K562 (cell line): Measurements from ENCODE around the gene IFNA7. TPM values are rescaled to one million over a fixed set of nuclear protein-coding genes. Genes with fewer than 3 reads are reported as not detected.

Source experiments
- ATAC-seq: fragments of 200-7000 bp; cut with Tn5 transposase; 3 replicates; pipeline ENCODE4 v1.9.1; 2020; ENCODE audit warnings: moderate library complexity
- BruUV-seq: library from RNA; stranded (reverse); fragments of 400-500 nt; replicated peaks from 2 replicates; lab custom pipeline; 2021; lab: Mats Ljungman, UMichigan
- CTCF ChIA-PET: fragments of 300-600 bp; formaldehyde crosslinking; extraction: SDS; loops from one replicate; lab custom pipeline; 2021; ENCODE audit warnings: low intra/inter-chr PET ratio; lab: Yijun Ruan, JAX
- POLR2A ChIA-PET: fragments of 300-600, 350-650 bp; sonication (Branson Sonifier 250); formaldehyde crosslinking; extraction: SDS; loops from one replicate; lab custom pipeline; 2021; ENCODE audit warnings: antibody characterized with exemption, inconsistent platforms; lab: Yijun Ruan, JAX
- DNase-seq, 4 experiments: peaks; one replicate each; pipeline versions ENCODE4 v3.0.0 to v3.0.0-alpha.2; 2011 to 2018; ENCODE audit warnings: low spot score in 3 of 4, mixed read lengths in 3 of 4; ENCODE audit errors: extremely low read depth in 1 of 4
- FAIRE-seq: peaks from 2 replicates; lab custom pipeline; 2011; peaks lifted over from hg19 to GRCh38; lab: Jason Lieb, UNC
- H2AFZ ChIP-seq: 2 replicates; pipeline ENCODE4 v1.6.0; 2011; ENCODE audit warnings: low read depth, low read length, control low read depth, inconsistent platforms
- H3K27ac ChIP-seq: fragments of 200-600 bp; 3 replicates; pipeline ENCODE4 v1.8.0; 2011; ENCODE audit warnings: low read depth, mild to moderate bottlenecking, control low read depth, inconsistent platforms, low read length, moderate library complexity, mixed read lengths; ENCODE audit errors: extremely low read depth
- H3K27me3 ChIP-seq, 2 experiments: fragments of 300-600 bp in 1 of 2; 2 replicates in 1 of 2; 3 replicates in 1 of 2; pipeline versions ENCODE4 v1.6.0 to v1.8.0; 2011; ENCODE audit warnings: inconsistent platforms in 2 of 2, low read length in 2 of 2, mild to moderate bottlenecking in 1 of 2, mixed read lengths in 1 of 2, moderate library complexity in 1 of 2; ENCODE audit not compliant: control insufficient read depth in 2 of 2, insufficient read depth in 2 of 2
- H3K36me3 ChIP-seq: fragments of 300-600 bp; 3 replicates; pipeline ENCODE4 v1.8.0; 2011; ENCODE audit warnings: mild to moderate bottlenecking, low read length, inconsistent platforms; ENCODE audit not compliant: control insufficient read depth, insufficient read depth
- H3K4me1 ChIP-seq, 2 experiments: fragments of 200-600 bp in 1 of 2; replicated peaks in 1 of 2; 2 replicates in 1 of 2; 3 replicates in 1 of 2; pipeline versions ENCODE4 v1.5.1 to v1.8.0; 2011; ENCODE audit warnings: inconsistent platforms in 2 of 2, low read length in 2 of 2, mild to moderate bottlenecking in 1 of 2, mixed read lengths in 1 of 2, moderate library complexity in 1 of 2; ENCODE audit not compliant: control insufficient read depth in 2 of 2, insufficient read depth in 2 of 2
- H3K4me2 ChIP-seq: 2 replicates; pipeline ENCODE4 v1.6.1; 2011; ENCODE audit warnings: low read length, control low read depth, inconsistent platforms, mixed read lengths; ENCODE audit not compliant: insufficient read depth
- H3K4me3 ChIP-seq: fragments of 200-600 bp; sonication (generic), shearing (Covaris generic); 2 replicates; pipeline ENCODE4 v1.5.1; 2016; ENCODE audit warnings: control low read depth, inconsistent platforms
- H3K79me2 ChIP-seq: fragments of 200-600 bp; 3 replicates; pipeline ENCODE4 v1.8.0; 2011; ENCODE audit warnings: low read length, inconsistent platforms; ENCODE audit not compliant: control insufficient read depth, insufficient read depth
- H3K9ac ChIP-seq, 2 experiments: 2 replicates each; pipeline versions ENCODE4 v1.6.0 to v1.6.1; 2011; ENCODE audit warnings: low read depth in 2 of 2, low read length in 2 of 2, control low read depth in 1 of 2, inconsistent platforms in 1 of 2, mild to moderate bottlenecking in 1 of 2, mixed read lengths in 1 of 2; ENCODE audit not compliant: insufficient read depth in 1 of 2
- H3K9me1 ChIP-seq: one replicate; pipeline ENCODE4 v1.6.0; 2011; ENCODE audit warnings: inconsistent platforms, mild to moderate bottlenecking, low read length, moderate library complexity; ENCODE audit not compliant: control insufficient read depth, insufficient read depth
- H3K9me3 ChIP-seq: replicated peaks from 2 replicates; pipeline ENCODE4 v1.5.1; 2011; ENCODE audit warnings: low read depth, low read length, inconsistent platforms; ENCODE audit not compliant: control insufficient read depth, insufficient read depth
- H4K20me1 ChIP-seq: replicated peaks from 2 replicates; pipeline ENCODE4 v1.6.1; 2011; ENCODE audit warnings: low read length, inconsistent platforms, mixed read lengths; ENCODE audit not compliant: control insufficient read depth, insufficient read depth
- EP300 ChIP-seq: IDR thresholded peaks from 2 replicates; pipeline ENCODE4 v1.6.1; 2012; ENCODE audit warnings: low read length, improper control_type of control experiment
- MCM2 ChIP-seq: fragments of 450-650 bp; IDR thresholded peaks from 2 replicates; pipeline ENCODE4 v1.6.1; 2017; ENCODE audit warnings: low read depth, mild to moderate bottlenecking
- PYGO2 ChIP-seq: fragments of 450-650 bp; IDR thresholded peaks from 2 replicates; pipeline ENCODE4 v1.6.1; 2016; ENCODE audit warnings: mild to moderate bottlenecking, missing genetic modification characterization, moderate library complexity, missing compliant biosample characterization
- SREBF1 ChIP-seq: fragments of 150-350 bp; IDR thresholded peaks from 2 replicates; pipeline ENCODE4 v1.6.1; 2014; ENCODE audit warnings: antibody characterized with exemption, low read depth, low read length, borderline replicate concordance
- WGBS: fragments of 100-300 bp; shearing (Covaris generic); methylation state at CpG from one replicate; pipeline ENCODE4 v1.1.6; 2016; ENCODE audit warnings: low coverage, mixed read lengths; ENCODE audit not compliant: insufficient coverage; ENCODE audit errors: missing lambda C conversion rate; 5-methylcytosine and 5-hydroxymethylcytosine counted together
- in situ Hi-C: fragments of 300-500 bp; cut with MboI; formaldehyde crosslinking; loops from 4 replicates; pipeline ENCODE4 v1.15.0; 2018; ENCODE audit warnings: inconsistent platforms, mixed read lengths
- intact Hi-C: fragments of 100-400 bp; cut with micrococcal nuclease; formaldehyde crosslinking; loops from 2 replicates; pipeline ENCODE4 v1.14.2; 2022
- polyA plus RNA-seq, 8 experiments: library from polyadenylated mRNA; depleted of rRNA in 4 of 8; stranded (reverse) in 5 of 8; unstranded in 3 of 8; fragments of >200 nt; fragmentation: Nextera tagmentation in 2 of 8; fragmentation: Illumina TruSeq in 1 of 8; extraction: Ambion mirVana in 2 of 8; extraction: Trizol in 1 of 8; gene quantifications; 2 replicates each; pipeline versions ENCODE4 v1.2.1 to v1.2.3, GENCODE V29; 2011 to 2014; ENCODE audit warnings: inconsistent platforms in 1 of 8, missing spikeins in 1 of 8
- total RNA-seq, 7 experiments: library from RNA; depleted of rRNA in 6 of 7; stranded (reverse); fragments of >200 nt in 6 of 7; fragmentation: Illumina TruSeq in 2 of 7; extraction: Trizol in 2 of 7; gene quantifications; 2 replicates each; pipeline versions ENCODE4 v1.2.1 to v1.2.3, GENCODE V29; 2011 to 2021; ENCODE audit warnings: low replicate concordance in 1 of 7
- TF ChIP-seq, protein P1 (sequence below): fragments of 450-650 bp; conservative IDR thresholded peaks from 2 replicates; pipeline ENCODE4 v1.6.1; 2016; ENCODE audit warnings: missing genetic modification characterization, low read depth, mild to moderate bottlenecking, control low read depth, missing compliant biosample characterization
- TF ChIP-seq, protein P2 (sequence below), 2 experiments: IDR thresholded peaks in 1 of 2; conservative IDR thresholded peaks in 1 of 2; 2 replicates each; pipeline ENCODE4 v1.6.1; 2016; ENCODE audit warnings: low read depth in 2 of 2, mild to moderate bottlenecking in 1 of 2, missing compliant biosample characterization in 1 of 2, missing genetic modification characterization in 1 of 2, moderate library complexity in 1 of 2
- TF ChIP-seq, protein P3 (sequence below): fragments of 250-450 bp; sonication (Bioruptor Pico); IDR thresholded peaks from 2 replicates; pipeline ENCODE4 v1.8.0; 2021; ENCODE audit warnings: mild to moderate bottlenecking, moderate library complexity

IFNA7 gene
- total and polyA plus RNA-seq, 9 of the 15 experiments (the other 6 are each of a cell fraction or from before 2014, with no cell fraction given) = not detected

DNA sequence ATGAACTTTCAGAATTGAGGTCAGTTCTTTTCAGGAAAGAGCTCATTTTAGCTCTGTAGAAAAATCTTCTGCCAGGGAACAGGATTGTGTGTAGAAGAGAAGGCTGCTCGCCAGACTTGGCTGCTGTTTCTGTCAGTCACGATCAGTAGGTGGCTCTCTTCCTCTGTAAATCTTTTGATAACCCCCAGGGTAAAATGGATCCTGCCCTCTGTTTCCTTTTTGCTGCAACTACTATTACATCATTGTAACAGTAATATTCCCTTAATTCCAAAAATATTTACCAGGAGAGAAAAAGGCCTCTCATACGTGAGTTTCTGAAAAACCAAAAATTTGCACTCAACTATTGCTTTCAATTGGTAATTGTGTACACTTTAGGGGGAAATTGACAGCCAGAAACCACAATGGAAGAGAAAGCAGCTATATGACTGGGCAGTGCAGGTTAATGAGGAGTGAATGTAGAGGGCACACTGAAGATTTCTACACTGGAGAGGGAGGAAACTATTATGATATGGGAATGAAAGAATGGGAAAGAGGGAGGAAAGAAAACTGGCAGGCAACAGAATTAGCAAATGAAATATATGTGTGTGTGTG is 47.9 kb downstream of the IFNA7 start:
- DNase-seq = no peak
- CTCF ChIA-PET = no interaction called here

More for the DNA sequence above, 47.9 kb downstream of the IFNA7 start:
- H3K27me3 ChIP-seq = no peaks in the 10 kb centered on the region
- ATAC-seq = no peak
- no peak for FAIRE-seq
- TF ChIP-seq SREBF1 (no peak), PYGO2 (tag) (no peak), EP300 (no peak), MCM2 (no peak)
- TF ChIP-seq, protein P1, sequence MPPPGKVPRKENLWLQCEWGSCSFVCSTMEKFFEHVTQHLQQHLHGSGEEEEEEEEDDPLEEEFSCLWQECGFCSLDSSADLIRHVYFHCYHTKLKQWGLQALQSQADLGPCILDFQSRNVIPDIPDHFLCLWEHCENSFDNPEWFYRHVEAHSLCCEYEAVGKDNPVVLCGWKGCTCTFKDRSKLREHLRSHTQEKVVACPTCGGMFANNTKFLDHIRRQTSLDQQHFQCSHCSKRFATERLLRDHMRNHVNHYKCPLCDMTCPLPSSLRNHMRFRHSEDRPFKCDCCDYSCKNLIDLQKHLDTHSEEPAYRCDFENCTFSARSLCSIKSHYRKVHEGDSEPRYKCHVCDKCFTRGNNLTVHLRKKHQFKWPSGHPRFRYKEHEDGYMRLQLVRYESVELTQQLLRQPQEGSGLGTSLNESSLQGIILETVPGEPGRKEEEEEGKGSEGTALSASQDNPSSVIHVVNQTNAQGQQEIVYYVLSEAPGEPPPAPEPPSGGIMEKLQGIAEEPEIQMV (tag) = no peak
- TF ChIP-seq, protein P2, sequence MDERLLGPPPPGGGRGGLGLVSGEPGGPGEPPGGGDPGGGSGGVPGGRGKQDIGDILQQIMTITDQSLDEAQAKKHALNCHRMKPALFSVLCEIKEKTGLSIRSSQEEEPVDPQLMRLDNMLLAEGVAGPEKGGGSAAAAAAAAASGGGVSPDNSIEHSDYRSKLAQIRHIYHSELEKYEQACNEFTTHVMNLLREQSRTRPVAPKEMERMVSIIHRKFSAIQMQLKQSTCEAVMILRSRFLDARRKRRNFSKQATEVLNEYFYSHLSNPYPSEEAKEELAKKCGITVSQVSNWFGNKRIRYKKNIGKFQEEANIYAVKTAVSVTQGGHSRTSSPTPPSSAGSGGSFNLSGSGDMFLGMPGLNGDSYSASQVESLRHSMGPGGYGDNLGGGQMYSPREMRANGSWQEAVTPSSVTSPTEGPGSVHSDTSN (CRISPR knock-in tag; IDR thresholded peaks at IDR 0.05; ENCODE audit: low read depth) = no peak
- TF ChIP-seq, protein P2 (tag; conservative IDR thresholded peaks at IDR 0.05; ENCODE audit: low read depth) = no peak
- TF ChIP-seq, protein P3, sequence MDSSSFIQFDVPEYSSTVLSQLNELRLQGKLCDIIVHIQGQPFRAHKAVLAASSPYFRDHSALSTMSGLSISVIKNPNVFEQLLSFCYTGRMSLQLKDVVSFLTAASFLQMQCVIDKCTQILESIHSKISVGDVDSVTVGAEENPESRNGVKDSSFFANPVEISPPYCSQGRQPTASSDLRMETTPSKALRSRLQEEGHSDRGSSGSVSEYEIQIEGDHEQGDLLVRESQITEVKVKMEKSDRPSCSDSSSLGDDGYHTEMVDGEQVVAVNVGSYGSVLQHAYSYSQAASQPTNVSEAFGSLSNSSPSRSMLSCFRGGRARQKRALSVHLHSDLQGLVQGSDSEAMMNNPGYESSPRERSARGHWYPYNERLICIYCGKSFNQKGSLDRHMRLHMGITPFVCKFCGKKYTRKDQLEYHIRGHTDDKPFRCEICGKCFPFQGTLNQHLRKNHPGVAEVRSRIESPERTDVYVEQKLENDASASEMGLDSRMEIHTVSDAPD (CRISPR knock-in tag) = no peak
- TF ChIP-seq, all 486 proteins: peak for 0
- Histone ChIP-seq H3K9me1 (no peaks in the 10 kb centered on the region), H3K79me2 (no peaks in the 10 kb centered on the region), H3K9me3 (no peaks in the 10 kb centered on the region), H3K4me3 (no peak overlapping the region), H3K4me1 (no peaks in the 10 kb centered on the region), H3K36me3 (no peaks in the 10 kb centered on the region), H3K27ac (no peak overlapping the region), H4K20me1 (no peaks in the 10 kb centered on the region), H3K9ac (no peak overlapping the region), H2AFZ (no peak overlapping the region), H3K4me2 (no peak overlapping the region)
- no TSS peak for BruUV-seq
- no CpG with 5 or more reads among the region's 3 CpGs for WGBS
- intact Hi-C loops (no loop called here), in situ Hi-C loops (no loop called here)
- POLR2A ChIA-PET = no interaction called here
